Epidermal melanocyte (primary cell): Measurements from ENCODE around the gene PTK6.

ENCODE experiments used
- DNase-seq: peaks from one replicate; pipeline ENCODE4 v3.0.0; 2011; ENCODE audit warnings: low spot score; ENCODE audit not compliant: insufficient read length

The PTK6 gene

DNA sequence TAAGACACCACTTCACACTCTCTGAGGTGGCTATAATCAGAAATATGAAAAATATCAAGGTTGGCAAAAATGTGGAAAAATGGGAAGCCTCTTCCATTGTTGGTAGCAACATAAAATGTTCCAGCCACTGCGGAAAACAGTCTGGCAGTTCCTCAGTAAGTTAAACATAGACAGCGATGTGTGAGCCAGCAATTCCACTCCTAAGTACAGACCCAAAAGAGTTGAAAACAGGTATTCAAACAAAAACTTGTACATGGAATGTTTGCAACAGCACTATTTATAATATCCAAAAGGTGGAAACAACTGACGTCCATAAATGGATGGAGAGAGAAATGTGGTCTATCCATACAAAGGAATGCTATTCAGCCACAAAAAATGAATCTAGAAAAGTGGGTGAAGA, 24.0 kb downstream of the PTK6 start:
- DNase-seq, result no peak

DNA sequence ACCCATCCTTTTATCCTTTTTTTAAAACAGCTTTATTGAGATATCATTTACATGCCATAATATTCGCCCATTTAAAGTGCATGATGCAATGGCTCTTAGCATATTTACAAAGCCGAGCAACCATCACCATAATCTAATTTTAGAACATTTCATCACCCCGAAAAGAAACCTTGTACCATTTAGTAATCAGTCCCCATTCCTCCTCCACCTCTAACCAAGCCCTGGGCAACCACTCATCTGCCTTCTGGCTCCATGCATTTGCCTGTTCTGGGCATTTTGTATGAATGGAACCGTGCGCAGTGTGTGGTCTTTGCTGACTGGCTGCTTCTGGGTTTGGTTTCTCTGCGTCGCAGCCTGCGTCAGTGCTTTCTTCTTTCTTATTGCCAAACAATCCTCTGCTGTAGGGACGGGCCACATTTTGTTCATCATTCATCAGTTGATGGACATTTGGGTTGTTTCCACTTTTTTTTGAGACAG, 28.1 kb downstream of the PTK6 start:
- DNase-seq, result no peak

DNA sequence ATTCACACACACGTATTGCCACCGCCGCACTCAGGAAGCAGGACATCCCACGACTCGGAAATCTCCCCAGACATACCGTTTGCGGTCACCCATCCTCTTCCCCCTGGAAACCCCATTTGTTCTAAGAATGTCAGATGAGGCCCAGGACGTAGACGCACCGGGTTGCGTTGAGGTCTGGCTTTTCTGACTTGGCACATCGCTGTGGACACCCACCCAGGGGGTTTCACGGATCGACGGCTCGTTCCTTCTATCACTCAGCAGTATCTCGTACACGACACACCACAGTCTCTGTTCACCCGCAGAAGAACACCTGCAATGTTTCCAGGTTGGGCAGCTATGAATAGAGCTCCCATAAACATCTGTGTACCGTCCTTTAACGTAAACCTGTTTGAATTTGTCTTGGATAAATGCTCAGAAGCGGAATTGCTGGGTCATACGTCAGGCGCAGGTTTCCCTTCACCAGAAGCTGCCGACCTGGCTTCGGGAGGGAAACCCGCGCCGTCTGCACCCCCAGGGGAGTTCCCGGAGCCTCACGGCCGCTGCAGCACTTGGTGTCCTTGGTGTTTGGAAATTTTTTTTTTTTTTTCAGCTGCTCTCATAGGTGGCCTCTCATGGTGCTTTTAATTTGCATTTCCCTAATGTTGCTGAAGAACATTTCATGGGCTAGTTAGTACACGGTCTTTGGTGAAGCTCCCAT, 29.0 kb downstream of the PTK6 start:
- DNase-seq, result no peak

DNA sequence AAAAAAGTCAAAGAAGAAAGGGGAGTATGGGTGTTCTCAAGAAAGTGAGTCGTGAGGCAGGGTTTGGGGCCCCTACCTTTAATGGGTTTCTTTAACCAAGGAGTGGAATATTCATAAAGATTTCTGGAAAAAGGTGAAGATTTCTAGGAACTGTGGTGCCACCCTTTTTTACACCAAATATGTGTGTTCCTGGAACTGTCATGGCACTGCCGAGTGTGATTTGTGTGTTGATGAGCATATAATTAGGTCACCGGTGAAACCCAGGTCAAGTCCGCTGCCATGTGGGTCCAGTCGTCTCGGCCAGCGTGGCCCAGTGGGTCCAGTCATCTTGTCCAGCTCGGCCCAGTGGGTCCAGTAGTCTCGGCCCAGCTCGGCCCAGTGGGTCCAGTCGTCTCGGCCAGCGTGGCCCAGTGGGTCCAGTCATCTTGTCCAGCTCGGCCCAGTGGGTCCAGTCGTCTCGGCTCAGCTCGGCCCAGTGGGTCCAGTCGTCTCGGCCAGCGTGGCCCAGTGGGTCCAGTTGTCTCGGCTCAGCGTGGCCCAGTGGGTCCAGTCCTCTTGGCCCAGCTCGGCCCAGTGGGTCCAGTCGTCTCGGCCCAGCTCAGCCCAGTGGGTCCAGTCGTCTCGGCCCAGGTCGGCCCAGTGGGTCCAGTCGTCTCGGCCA, 30.0 kb downstream of the PTK6 start:
- DNase-seq, result no peak

DNA sequence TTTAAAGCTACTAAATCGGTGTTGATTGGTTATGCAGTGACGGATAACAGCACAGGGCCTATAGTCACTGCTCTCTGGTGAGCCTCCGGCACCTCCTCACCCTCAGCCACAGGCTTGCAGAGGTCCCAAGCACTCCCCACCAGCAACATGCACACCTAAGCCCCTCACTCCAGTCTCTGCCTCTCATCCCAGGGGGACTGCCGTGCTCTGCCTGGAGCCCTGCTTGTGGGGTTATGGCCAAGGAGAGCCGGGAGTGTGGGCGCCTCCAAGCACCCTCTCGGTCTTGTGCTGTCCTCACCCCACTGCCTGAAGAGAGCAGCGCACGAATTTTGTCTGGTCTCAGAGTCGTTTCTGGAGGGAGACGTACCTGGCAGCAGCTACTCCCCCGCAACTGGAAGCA, 31.5 kb downstream of the PTK6 start:
- DNase-seq, result no peak

DNA sequence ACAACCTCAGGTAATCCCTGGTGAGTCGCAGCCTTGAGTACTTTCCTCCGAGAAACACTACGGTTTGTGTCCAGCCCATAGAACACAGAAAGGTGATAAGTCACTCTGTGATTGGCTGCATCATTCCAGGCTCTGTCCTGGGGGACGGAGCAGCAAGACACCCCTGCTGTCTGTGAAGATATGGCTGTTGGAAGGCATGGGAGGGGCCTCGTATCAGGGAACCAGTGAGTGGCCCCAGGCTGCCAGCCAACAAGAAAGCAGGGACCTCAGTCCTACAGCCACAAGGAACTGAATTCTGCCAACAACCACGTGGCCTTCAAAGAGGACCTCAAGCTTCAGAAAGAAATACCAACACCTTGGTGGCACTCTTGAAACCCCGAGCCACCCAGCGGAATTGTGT, 31.9 kb downstream of the PTK6 start:
- no peak for DNase-seq

DNA sequence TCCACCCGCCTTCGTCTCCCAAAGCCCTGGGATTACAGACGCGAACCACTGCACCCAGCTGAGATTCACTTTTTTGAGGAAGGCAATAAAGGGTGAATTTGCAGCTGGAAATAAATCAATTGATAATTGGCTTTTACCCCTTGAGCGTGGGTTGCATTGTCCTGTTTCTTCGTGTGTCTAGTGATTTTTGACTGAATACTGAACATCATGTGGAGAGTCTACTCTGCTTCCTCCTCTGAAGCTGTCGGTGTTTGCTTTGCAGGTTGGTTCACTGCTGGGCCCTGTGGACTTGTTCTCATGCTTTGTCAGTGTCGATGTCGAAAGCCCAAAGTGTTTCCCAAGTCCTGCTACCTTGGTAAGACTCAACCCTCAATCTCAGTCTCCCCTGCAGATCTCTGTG, 32.5 kb downstream of the PTK6 start:
- DNase-seq, result peak; percentile 8

DNA sequence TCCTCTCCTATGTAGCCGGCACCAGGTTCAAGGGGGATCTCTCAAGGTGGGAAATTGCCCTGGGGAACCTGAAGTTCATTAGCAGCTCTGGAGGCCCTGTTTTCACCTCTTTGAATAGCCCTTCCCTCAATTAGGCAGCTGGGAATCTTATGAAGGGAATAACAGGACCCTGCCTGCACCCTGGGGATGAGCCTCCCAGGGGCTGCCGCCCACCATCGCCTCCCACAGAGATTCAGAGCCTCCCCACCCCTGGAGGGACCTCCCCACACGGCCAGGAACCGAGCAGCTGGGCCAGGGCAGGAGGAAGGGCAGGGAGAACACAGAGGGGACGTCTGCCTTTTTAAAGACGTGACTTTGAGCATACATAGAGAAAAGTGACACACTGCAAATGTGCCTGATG, 33.7 kb downstream of the PTK6 start:
- peak; percentile 14 for DNase-seq

DNA sequence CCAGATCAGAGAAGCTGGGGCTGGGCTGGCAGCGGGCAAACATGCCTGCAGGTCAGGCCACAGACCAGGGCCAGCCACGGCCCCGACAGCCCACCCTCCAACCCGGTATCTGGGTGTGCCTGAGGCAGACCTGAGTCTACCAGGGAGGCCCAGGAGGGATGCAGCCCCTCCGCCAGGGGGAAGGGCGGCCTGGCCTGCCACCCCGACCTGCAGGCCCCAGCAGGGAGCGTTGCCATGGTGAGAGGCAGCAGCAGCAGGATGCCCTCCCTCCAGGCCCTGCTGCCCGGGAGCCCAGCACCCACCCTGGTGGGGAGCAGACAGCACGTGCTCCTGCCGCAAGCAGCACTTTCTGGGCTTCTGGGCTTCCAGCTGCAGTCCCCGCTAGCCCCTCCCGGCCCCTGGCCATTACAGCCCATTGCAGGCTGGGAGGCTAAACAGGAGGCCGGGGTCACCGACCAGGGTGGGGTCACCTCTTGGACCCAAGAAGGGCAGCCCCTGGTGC, 34.5 kb downstream of the PTK6 start:
- DNase-seq, result peak; percentile 15

DNA sequence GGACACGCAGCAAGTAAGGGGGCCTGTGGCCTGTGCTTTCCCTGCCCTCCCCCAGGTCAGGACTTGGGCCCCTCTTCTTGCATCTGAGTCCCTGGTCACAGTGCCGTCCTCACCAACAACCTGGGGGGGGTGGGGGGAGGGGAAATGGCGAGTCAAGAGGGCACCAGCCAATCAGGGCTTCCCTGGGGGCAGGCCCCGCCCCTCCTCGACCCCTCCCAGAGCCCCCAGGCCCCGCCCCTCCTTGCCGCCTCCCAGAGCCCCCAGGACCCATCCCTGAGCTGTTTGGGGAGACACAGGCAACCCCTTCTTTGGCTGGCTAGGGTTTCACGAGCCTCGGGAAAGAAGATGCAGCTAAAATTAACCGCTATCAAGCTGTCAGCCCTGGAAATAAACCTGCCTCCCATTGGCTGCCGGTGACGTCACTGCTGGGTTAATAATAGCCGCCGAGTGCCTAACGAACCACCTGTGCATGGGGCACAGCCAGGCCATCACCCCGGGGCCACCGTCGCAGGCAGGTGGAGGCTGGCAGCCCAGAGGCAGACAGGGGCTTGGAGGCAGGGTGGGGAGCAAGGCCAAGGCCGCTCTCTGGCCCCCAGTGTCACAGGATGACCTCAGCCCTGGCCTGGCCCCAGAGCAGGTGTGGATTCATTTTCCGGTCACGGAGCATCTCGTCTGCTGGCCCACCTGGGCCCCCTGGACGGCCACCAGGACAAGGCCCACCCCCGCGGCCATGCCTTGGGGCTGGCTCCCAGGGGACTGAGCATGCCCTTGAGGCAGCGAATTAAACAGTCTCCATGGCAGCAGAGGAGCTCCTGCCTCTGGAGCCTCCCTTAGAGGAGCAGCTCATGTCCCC, 35.1 kb downstream of the PTK6 start:
- peak; percentile 13 for DNase-seq

DNA sequence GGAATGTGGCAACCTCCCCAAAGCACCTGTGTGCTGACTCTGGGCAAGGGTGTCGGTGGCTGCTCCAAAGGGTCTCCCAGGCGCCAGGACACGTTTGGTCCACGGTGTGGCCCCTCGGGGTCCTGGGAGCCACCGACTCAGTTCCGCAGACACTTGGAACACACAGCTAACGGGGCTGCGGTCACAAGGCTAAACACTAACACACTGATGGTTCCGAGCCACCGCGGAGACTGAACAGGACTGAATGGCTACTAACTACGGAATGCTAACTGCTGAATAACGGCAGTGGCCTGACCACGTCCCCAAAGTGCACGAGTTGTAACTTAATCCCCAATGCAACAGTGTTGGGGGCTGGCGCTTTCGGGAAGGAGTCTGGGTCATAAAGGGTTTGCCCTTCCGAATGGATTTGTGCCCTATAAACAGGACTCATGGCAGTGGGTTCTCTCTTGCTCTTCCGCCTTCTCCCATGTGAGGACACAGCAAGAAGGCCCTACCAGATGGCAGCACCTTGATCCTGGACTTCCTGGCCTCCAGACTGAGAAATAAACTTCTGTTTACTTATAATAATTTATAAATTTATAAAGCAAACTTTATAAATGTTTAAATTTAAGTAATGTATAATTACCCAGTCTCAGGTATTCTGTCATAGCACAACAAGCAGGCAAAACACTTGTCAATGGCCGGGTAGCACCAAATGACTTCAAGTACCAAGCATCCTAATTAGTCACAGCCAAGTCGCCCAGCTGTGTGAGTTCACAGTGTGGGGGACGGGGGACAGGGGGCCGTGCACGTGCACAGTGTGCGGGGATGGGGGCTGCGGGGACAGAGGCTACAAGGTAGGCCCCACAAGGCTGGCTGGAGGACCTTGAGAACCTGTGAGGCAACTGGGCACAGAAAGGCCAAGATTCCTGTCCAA, 36.0 kb downstream of the PTK6 start:
- peak; percentile 12 for DNase-seq

DNA sequence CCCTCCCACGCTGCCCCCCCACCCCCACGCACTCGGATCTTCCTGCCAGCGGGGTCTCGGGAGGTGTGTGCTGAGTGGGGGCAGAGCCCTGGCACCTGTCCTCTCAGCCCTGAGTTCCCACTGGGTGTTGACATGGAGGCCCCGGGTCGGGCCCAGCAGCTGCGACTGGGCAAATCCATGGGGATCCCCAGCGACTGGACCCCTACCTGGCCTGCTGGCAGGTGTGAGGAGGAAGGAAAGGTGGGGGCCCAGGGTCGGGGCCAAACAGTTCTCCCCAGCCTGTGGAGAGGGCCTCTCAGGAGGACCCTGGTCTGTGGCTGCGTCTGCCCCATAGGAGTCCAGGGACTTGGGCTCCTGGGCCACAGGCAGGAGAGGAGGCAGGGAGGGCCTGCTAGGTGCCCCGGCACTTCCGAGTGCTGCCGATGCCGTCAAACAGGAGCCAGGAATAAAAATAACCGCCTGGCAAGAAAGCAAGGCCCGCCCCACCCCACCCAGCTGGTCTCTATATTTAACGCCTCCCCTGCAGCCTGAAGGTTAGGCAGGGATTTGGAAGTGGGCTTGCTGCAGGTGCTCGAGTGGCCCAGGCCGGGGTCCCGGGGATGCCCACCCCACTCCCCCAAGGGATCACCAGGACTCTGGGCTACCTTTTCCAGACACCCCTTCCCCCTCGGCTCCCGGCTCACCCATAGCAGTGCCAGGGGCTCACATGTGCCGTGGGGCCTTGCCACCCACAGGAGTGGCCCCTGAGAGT, 36.9 kb downstream of the PTK6 start:
- peak; percentile 8 for DNase-seq

DNA sequence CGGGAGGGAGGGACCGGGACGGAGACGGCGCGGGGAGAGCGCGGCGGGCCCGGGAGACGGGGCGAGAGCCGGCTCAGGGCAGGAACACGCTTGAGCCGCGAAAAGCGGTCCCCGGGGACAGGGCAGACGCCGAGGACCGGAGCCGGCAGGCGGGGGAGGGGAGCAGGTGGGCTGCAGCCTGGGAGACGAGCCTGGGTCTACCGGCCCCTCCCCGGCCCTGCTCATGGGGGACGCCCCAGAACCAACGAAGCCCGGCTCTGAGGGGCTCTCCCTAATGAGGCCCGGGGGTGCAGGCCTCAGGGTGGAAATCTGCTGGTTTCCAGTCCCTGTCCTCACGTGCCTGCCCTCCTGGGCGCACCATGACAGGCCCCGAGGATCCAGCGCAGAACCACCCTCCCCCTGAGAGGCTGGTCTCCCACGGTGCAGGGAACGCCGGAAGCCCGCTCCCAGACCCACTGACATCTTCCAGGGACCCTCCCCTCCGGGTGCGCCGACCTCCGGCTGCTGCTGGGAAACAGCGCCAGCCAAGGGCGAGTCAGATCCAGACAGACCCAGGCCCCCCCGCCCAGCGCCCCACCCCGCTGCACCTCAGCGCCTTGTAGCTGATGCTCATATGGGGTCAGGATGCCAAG, 37.7 kb downstream of the PTK6 start:
- peak; percentile 12 for DNase-seq

DNA sequence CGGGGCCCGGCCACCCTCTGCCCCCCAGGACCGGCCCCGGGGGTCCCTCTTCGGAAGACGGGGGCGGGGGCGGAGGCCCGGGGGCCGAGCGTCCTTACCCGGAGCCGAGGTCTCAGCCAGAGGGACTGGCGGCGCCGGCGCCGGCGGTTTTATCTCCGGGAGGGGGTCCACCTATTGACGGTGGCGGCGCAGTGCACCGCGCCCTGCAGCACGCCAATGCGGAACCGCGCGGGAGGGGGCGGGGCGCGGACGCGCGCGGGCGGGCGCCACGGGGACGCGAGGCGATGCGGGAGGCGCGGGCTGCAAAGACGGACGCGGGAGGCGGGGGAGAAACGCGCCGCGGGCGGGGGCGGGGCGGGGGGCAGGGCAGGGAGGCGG, 38.2 kb downstream of the PTK6 start, which contains the start of gene EEF1A2:
Gene EEF1A2 (minus strand): TSS at position 124 of the 378 bp plus-strand sequence. CDS start 1,320 bp downstream, outside the sequence.
- peak; percentile 19 for DNase-seq

DNA sequence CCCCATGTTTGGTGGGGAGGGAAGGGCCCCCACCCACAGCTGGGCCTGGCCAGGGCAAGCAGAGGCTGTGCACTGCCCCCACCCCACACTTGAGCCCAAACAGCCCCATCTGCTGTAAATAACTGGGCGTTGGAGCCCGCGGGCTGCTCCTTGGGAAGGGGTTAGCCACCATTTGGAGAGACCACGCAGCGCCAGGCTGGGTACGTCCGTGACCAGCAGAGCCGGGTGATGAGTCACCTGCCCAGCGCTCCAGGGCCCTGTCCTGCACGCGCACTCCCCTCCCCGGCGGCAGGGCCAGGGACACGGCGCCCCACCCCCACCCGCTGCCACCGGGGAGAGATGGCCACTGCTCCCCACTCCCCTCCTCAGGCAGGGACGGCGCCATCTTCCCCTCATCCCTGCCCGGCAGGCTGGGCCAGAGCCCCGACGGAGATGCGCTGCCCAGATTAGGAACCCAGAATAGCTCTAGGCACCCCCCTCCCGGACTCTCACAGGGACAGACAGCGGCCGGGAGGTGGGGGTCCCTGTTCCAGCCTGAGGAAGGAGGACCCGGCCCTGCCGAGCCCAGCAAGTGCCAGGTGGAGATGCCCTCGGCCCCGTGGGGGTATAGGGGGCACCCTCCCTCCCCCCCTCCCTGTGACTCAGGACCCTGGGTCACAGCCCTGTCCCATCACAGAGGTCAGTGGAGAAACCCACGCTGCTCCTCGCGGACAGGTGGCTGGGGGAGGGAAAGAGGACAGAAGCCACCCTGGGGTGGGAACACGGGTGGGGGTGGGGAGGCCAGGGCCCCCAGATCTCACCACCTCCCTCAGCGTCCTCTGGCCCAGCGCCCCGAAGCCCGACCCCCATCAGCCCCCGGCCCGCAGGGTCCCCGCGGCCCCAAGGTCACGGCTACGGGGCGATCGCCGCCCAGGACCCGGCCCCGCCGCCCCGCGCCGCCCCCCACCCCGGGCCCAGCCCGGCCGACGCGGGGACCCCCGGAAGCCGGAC, 38.9 kb downstream of the PTK6 start:
- peak; percentile 20 for DNase-seq

DNA sequence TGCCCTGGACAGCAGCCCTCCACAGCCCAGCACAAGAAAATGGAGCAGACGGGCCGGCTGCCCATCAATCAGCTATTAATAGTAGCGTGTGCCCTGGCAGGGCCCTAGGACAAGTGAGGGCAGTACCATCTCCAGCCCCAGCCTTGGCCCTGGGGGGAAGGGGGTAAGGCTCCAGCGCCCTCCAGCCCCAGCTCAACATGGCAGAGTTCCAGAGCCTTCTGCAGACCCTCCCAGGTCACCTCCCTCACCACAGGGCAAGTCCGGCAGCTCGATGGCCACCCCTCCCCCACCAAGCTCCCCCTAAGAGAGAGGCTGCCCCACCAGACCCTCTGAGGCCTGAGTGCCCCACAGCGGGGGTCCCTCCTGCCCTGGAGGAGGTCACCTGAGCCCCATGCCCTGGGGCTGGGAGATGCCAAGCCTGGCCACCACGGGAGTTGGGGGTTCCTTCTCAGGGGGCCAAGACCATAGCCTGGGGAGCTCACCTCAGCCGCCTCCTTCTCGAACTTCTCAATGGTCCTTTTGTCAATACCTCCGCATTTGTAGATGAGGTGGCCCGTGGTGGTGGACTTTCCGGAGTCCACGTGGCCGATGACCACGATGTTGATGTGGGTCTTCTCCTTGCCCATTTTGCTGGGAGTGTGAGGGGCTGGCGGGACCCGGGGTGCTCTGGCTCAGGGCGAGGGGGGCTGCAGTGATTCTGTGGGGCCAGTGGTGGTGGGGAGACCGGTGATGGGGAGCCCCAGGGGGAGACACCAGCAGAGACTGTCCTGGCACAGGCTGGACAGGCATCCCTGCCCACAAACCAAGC, 39.8 kb downstream of the PTK6 start:
- peak; percentile 19 for DNase-seq

DNA sequence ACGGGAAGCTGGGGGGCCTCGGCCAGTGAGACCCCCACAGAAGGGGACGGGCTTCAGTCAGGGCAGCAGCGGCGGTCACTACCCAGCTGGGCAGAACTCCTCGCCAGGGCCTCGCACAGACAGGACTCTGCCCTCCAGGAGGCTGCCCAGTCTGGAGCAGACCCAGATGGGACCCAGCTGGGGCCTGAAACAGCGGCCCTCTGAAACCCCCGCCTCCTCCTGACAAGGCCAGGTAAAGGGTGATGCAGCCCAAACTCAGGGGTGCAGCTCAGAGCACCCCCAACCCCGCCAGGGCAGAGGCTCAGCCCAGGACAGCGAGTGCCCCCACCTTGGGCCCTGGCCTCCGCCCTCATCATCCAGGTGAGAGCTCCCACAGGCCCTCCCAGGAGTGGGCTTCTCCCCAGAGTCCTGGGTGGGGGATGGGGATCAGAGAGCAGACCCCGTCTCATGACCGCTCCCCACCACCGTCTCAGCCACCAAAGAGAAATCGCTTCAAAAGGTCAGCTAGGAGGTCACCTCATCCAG, 40.5 kb downstream of the PTK6 start:
- no peak for DNase-seq
